ENCODE measurements around the gene MAPKAPK2.

MAPKAPK2 gene

DNA sequence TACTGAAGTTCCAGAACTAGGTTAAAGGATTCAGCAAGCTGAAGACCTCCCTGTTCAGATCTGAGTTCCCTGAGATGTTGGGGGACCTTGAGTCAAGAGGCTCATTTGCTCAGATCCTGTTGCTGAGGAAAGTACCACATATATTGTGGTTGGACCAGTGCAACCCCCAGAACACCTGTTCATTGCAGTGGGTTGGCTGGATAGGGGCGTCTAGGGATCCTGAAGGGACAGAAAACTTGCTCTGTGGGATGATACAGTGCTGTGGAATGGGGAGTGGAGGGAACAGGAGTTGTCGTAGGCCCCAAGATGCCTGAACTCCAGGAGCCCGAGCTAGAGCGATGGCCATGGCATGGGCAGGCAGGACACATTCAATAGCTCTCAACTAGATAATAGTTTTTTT is 24.6 kb upstream of the MAPKAPK2 start:
- in situ Hi-C loops (cut with MboI; ENCODE audit: low sequenced_read_pairs) = no loop called here

DNA sequence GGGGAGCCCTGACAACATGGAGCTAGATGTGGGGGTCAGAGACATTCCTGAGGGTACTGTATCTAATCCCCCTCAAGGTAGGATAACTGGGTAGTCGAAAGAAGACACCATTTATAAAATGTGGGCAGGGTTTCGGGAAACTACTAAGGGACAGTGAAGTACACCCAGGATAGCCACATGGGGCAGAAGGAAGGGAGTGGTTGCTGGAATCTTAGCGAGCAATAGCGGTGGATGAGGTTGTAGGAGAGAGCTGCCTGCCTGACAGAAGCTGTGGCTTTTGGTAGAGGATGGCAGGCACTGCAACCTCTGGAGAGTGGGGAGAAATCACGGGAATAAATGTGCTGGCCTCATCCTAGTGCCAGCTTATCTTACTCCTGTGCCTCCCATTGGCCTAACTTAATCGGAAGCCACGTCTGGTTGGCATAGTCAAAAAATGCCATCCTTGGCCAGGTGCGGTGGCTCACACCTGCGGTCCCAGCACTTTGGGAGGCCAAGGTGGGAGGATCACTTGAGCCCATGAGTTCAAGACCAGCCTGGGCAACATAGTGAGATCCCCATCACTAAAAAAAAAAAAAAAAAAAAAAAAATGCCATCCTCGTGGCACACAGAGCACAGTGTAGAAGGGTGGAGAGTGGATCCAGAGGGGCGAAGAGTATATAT is 23.4 kb upstream of the MAPKAPK2 start:
- in situ Hi-C loops (cut with MboI; ENCODE audit: low sequenced_read_pairs) = no loop called here

DNA sequence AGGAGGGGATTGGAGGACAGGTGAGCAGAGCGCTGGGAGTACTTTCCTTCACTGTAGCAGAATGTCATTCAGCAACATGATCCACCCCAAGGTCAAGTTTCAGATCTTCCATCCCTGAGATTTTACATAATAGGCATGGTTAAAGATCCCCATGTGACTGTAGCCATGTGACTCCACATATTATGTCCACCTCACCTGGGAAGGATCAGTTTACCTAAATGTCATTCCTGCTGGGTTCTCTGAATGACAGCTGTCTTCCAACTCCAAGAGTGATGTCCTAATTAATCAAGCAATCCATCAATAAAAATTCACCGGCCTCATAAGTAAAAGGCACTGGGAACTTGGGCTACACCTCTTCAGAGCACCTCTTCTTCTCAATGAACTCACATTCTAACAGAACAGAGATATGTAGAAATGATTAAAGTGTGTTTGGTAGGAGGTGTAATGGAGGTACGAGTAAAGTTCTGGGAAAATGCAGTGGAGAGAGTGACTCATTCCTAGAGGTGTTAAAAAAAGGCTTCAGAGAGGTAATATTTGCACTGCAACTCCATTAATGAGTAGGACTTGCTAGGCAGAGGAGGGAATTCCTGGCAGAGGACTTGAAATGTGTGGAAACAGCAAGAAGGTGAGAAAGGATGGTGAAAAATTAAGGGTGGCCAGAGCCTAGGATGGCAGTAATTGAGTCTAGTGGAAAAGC is 22.2 kb upstream of the MAPKAPK2 start:
- in situ Hi-C loops (cut with MboI; ENCODE audit: low sequenced_read_pairs) = no loop called here

DNA sequence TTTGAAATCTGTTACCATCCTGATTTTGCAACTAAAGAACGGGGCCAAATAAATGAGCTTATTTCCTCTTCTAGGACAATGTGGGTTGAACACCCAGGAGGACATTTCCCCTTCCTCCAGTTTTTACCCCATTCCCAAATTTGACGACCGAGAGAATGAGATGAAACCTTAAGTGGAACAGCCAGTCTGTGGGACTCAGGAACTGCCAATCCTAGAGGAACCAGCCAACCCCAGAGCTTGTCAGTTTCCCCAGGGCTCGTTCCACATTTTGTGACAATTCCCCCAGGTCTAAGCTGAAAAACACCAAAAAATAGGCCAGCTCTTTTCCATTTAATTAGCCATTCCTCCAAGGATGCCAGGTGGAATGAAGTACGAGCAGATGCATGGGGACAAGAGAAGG is 21.3 kb upstream of the MAPKAPK2 start:
- in situ Hi-C loops (cut with MboI; ENCODE audit: low sequenced_read_pairs) = no loop called here

DNA sequence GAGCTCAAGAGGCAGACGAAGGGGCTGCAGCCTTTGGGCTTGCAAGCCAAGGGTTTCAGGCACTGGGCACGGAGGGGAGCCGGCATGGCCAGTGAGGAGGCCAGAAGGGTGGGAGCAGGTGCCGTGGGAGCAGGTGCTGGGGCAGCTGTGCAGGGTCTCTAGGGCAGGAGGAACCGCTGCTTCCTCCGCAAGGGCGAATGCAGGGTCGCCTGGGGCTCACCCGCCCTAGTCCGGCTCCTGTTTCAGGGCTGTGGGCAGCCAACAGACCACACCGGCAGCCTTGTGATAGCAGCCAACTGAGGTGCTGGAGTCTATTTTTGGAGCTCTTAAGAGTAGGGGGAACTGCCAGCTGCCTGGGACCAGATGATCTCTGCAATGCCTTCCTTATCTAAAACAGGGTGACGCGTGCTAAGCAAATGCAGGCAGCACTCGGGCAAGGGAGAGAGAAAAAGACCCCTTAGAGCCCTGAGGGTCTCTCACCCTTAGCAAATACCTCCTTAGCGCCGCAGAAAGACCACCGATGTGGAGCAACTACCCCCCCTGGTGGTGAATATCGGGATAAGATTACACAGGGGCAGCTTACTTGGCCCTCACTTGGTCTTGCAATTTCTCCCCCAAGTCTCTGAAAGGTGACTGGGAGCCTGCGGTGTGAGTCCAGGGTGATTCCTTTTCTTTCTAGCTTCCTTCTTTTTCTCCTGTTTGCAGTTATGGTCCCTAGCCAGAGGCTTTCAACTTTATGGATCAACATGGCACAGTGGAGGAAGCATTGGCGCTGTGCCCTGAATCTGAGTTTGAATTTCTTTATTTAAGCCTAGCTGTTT is 20.7 kb upstream of the MAPKAPK2 start:
- in situ Hi-C loops (cut with MboI; ENCODE audit: low sequenced_read_pairs) = no loop called here

DNA sequence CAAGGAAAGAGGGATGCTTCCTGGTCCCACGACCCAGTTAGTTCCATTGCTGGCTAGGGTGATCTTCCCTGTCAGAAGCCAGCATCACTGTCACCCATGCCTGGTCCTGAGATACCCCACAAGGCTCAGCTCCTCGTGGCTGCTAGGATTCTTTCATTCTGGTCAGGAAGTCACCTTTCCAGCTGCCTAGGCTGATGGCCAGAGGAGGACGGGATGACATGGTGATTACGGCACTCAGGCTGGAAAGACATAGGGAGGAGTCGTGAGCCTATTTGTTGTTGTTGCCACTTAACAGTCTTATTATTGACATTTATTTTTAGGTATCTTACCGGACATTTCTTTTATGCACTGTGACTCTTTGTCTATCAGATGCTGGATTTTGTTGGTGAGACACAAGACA is 20.0 kb upstream of the MAPKAPK2 start:
- in situ Hi-C loops (cut with MboI; ENCODE audit: low sequenced_read_pairs) = no loop called here

DNA sequence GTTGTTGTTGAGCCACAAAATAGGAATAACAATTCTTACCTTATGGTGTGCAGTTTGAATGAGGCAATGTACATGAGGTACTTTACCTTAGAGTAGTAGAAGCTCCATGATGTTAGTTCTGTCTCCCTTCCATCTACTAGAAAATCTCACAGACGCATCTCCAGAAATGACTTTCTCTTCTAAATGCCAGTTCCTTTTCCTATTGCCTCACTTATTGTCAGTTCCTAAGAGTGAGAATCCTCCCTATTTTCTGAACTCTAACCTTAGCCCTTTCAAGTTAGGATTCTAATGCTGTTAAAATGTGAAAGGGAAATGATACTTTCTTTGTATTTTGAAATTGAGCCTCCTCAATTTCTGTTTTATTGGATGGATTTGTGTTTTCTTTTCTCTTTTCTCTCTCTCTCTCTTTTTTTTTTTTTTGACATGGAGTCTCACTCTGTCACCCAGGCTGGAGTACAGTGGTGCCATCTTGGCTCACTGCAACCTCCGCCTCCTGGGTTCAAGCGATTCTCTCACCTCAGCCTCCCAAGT is 18.6 kb upstream of the MAPKAPK2 start:
- in situ Hi-C loops (cut with MboI; ENCODE audit: low sequenced_read_pairs) = no loop called here

DNA sequence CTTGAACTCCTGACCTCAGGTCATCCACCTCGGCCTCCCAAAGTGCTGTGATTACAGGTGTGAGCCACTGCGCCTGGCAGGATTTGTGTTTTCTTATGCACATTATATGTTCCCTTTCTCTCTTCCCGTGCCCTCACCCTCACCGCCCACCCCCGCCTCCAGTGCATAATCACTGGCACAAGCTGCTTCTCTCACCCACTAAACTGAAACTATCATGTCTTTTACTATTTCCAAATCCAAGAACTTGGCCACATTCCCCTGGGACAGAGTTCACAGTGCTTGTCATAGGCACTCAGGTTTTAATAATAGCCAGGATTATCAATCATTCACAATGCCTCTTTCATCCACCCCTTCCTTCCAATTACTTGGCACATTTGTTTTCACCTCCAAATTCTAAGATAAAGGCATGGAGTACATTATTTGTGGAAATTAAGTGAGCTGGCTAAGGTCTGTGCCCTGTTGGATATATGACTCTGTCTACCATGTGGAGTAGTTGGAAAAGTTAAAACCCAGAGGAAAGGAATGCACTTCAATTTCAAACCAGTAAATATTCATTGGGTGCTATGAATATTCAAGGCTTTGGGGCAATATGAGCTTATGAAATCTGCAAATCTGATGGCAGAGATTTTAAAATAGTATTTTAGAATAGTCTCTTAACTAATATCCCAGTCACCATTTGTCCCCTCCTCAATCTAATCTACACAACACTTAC is 17.6 kb upstream of the MAPKAPK2 start:
- in situ Hi-C loops (cut with MboI; ENCODE audit: low sequenced_read_pairs) = no loop called here

DNA sequence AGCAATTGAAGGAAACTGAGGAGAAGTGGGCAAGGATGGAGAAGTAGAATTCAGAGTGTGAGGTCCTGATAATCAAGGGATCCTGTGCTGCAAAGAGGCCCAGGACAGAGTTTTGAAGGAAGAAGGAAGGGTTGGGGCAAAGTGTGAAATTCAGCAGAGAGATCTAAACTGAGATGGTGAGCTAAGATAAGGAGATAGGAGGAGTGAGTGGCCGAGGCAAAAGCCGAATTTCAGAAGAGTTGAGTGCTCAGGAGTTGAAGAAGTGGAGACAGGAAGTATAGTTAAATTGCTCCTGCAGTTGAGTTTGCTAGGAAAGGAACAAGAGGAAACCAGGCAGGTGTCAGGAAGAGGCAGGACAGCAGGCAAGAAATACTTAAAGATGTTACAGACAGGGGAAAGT is 16.4 kb upstream of the MAPKAPK2 start:
- in situ Hi-C loops (cut with MboI; ENCODE audit: low sequenced_read_pairs) = no loop called here

DNA sequence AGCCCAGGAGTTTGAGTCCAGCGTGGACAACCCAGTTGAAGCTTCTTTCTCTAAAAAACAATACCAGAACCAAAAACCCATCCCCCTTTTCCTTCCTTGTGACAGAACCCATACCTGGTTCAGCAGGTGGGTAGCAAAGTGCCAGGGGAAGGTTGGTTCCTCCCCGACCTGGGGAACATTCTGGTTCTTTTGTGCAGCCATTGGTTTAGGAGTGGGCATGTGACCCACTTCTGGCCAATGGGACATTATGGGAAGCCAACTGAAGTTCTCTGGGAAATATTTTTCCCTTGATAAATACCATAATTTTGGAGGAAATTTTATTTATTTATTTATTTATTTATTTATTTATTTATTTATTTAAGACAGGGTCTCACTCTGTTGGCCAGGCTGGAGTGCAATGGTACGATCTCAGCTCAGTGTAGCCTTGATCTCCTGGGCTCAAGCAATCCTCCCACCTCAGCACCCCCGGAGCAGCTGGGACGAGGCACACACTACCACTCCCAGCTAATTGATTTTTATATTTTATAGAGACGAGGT is 15.8 kb upstream of the MAPKAPK2 start:
- in situ Hi-C loops (cut with MboI; ENCODE audit: low sequenced_read_pairs) = no loop called here

DNA sequence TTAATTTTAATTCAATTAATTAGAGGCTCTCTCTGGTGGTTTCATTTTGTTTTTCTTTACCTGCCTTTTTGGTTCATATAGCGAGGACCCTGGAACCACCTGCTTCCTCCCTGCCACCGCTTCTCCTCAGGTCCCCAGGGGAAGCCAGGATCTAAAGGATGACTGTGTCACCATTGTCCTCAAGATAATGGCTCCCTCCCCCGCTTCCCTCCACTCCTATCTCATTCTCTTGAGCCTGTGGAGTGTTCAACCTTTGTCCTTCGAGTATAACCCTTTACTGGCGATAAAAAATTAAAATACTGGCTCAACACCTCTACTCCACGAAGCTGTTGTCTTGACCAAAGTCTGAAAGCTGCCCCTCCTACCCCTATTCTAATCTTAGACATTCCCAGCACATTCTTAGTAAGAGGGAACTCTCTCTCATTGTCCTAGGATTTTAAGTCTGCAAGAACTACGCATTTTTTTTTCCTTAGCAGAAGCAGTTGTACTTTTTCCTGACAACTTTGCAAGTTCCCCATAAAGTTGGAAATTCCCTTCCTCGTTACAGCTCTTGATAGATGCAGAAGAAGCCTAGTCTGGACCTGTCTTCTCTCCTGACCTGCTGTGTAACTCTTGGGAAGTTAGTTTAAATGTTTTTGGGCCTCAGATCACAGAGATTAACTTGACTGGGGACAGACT is 12.6 kb upstream of the MAPKAPK2 start:
- in situ Hi-C loops (cut with MboI; ENCODE audit: low sequenced_read_pairs) = no loop called here

DNA sequence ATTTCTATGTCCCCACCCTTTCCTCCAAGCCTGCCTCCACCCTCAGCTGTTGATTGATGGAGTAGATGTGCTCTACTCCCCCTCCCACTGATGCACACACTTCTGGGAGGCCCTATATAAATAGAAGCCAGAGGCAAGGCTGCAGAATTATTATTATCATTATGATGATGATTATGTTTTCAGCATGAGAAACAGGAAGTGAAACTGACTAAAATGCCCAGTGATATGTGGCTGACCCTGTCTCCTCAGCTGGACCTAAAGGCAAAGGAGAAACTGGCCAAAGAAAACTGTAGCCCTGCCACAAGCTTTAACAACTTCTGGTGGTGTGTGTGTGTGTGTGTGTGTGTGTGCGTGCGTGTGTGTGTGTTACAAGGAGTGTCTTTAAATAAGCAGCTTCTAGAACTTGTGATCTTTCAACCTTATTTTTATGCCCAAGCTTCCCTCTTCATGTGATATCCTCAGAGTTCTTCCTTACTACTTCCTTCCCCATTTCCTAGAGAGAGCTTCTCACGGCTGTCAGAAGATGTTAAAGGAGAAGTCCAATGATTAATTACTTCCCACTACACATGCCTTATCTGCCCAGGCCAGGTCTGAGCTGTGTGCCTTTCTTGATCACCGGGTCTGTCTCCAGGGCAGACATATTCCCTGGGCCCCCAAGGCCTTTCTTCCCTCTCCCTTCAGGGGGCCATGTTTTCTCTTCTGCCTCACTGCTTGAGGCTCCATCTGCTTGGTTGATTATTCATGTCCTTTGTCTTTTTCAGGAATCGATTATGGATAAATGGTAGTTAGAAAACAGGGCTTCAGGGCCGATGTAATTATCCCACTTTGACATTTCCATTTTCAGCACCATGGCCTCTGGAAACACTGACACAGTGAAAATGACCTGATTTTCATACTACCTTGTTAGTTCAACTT is 11.6 kb upstream of the MAPKAPK2 start:
- in situ Hi-C loops (cut with MboI; ENCODE audit: low sequenced_read_pairs) = no loop called here

DNA sequence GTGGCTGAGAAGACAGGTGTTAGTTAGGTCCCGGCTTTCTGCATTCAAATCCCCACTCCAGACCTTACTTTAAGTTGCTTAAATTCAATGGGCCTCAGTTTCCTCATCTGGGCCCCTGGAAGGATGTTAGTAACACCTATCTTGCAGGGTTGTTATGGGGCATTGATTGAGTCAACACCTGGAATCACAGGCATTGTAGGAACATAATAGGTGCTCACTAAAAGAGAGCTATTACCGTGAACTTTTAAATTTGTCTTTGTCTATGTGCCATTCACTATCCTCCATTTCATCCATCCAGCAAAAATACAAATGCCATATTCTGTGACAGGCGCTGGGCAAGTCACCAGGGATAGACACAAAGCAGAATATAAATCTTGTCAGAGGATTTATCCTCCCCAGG is 10.5 kb upstream of the MAPKAPK2 start:
- in situ Hi-C loops (cut with MboI; ENCODE audit: low sequenced_read_pairs) = no loop called here

DNA sequence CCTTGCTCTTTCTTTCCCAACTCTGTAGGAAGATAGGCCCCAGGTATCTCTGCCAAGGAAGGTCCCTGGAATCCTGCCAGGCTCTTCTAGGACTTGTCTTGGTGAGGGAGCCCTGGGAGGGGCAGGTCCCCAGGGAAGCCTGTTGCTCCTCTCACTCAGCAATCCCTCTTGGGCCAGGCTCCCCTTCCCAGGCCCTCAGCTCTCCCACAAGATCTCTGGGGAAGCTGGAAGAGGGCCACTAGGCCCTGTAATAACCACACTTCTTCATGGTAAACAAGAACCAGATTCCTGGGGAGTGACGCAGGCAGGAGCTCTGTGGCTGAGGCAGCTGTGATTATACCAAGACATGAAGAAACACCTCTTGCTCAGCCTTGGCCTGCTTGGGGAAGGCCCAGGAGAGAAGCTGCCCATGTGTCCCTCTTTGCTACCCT is 9.9 kb upstream of the MAPKAPK2 start:
- in situ Hi-C loops (cut with MboI; ENCODE audit: low sequenced_read_pairs) = no loop called here

DNA sequence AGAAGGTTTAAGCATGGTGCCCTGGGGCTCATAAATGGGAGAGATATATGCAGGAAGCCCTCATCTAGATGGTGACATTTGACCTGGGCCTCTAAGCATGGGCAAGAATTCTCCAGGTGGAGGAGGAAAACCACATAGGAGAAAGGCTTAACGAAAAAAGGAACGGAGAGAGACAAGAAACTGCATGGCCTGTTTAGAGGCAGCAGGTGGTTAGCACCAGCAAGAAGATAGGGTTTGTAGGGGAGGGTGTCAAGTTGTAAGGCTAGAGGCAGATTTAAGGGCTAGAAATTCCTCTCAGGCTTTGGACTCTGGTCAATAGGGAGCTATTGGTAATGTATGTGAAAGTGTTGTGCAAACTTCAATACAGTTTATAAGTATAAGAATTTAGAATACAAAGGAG is 8.2 kb upstream of the MAPKAPK2 start:
- in situ Hi-C loops (cut with MboI; ENCODE audit: low sequenced_read_pairs) = no loop called here

DNA sequence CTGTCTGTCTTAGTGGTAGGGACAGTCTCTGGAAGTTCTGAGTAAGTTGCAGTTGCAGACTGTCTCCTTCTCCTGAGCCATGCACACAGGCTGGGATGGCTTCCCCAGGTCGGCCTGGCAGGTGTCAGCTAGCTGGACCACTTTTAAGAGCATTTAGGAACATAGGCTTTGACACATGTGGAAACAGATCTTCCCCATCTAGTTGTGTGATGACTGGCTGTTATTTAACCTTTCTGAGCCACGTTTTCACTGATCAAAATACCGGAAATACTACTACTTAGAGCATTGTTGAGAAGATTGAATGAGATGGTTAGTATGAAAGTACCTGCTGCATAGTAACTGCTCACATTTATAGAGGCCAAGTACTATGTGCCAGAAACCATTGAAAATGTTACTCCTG is 6.2 kb upstream of the MAPKAPK2 start:
- in situ Hi-C loops (cut with MboI; ENCODE audit: low sequenced_read_pairs) = no loop called here

DNA sequence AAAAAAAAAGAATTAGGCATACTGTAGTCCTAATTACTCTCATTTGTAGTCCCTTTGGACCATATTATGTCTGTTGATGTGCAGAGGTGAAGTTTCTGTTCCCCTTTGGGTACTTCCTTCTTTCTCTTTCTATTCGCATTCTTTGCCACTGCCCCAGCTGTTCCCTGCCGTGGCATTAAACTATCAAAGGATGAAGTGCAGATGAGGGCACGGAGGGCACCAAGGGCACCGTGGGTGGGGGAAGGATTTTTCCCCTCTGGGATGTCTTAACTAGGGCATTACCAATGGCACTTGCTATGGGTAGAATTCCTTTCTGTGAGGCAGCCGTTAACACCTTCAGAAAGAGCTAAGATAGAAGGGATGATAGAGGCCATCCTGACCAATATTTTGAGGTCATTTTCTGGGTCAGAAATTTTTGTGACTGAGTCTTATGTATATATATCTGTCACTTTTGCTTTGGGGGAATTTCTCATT is 4.9 kb upstream of the MAPKAPK2 start:
- in situ Hi-C loops (cut with MboI; ENCODE audit: low sequenced_read_pairs) = no loop called here

DNA sequence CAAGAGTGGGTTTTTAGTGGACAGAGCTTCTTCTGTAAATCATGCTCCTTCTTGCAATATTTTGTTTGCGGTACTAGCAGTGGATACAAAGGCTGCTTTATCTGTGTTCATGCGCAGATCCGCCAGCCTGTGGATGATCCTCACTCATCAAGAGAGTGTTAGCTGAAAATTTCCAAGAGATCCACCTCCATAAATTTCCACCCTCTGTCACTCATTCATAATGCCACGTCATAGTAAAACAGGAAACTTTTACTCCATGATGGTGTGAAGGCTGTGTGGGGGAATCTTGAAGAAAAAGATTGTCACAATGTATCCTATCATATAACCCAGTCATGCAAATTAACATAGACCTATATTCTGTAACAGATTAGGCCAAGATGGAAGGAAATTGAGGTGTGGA is 4.4 kb upstream of the MAPKAPK2 start:
- in situ Hi-C loops (cut with MboI; ENCODE audit: low sequenced_read_pairs) = no loop called here

DNA sequence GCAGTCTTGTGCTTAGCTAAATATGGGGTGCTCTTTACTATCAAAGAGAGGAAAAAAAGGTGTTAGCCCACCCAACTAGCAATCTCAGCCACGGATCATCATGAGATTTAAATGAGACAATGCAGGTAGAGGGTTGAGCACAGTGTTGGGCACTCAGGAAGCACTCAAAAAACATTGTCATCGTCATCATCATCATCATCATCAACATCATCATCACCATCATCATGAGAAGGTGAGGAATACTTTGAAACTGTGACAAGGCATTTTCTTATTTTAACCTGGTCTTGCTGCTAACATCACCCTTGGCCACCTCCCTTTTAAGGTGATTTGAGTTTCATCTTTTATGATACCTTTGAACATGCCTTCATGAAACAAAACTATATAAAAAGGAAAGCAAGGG is 3.3 kb upstream of the MAPKAPK2 start:
- in situ Hi-C loops (cut with MboI; ENCODE audit: low sequenced_read_pairs) = no loop called here

Measured in HL-60/S4 treated with phorbol 12-myristate 13-acetate at 8.2 ng/mL for 4 days and 3 days (cell line).